LNCaP clone FGC (cell line): ENCODE data around the gene KCNQ1.

Experiments used
- DNase-seq: peaks from one replicate; pipeline ENCODE4 v3.0.0-alpha.2; 2011; ENCODE audit warnings: low read depth
- H3K4me3 ChIP-seq: 2 replicates; pipeline ENCODE4 v1.5.1; 2011; ENCODE audit warnings: mild to moderate bottlenecking, low read depth, low read length, control low read depth
- TF ChIP-seq, protein P1 (sequence below): IDR thresholded peaks from 2 replicates; pipeline ENCODE4 v1.5.1; 2012; ENCODE audit warnings: mild to moderate bottlenecking; ENCODE audit not compliant: control insufficient read depth, insufficient read depth; ENCODE audit errors: extremely low read depth

The KCNQ1 gene

GRCh38 chr11:2732940-2733628 is 288.3 kb downstream of the KCNQ1 start:
- H3K4me3 ChIP-seq = no peak overlapping the region

GRCh38 chr11:2734181-2735052 is 289.6 kb downstream of the KCNQ1 start:
- no peak for DNase-seq
- TF ChIP-seq, protein P1, sequence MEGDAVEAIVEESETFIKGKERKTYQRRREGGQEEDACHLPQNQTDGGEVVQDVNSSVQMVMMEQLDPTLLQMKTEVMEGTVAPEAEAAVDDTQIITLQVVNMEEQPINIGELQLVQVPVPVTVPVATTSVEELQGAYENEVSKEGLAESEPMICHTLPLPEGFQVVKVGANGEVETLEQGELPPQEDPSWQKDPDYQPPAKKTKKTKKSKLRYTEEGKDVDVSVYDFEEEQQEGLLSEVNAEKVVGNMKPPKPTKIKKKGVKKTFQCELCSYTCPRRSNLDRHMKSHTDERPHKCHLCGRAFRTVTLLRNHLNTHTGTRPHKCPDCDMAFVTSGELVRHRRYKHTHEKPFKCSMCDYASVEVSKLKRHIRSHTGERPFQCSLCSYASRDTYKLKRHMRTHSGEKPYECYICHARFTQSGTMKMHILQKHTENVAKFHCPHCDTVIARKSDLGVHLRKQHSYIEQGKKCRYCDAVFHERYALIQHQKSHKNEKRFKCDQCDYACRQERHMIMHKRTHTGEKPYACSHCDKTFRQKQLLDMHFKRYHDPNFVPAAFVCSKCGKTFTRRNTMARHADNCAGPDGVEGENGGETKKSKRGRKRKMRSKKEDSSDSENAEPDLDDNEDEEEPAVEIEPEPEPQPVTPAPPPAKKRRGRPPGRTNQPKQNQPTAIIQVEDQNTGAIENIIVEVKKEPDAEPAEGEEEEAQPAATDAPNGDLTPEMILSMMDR = no peak
- no peak overlapping the region for H3K4me3 ChIP-seq

More at GRCh38 chr11:2732940-2733628, 288.3 kb downstream of the KCNQ1 start:
- TF ChIP-seq, protein P1 = no peak
- no peak for DNase-seq

DNA sequence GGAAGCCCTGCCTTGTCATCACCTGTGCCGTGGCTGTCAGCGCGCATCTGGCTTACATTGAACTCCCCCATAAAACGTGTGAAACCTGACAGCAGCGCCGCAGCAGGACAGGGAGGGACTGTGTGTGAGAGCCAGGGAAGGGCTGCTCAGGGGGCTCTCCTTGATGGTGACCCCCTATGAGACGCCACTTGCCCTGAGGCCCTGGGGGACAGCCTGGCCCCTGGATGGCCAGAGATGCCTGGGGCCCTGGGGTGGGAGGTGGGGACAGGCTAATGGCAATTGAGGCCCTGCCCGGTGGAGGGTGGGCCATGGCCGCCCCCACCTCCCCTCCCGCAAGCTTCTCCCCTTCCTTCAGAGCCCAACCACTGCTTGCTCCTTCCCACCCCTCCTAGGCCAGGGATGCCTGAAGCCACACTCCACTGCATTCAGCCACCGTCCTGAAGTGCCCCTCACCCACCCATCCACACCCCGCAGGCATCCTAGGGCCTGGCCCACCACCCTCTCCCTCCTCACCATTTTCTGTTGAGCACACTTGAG is 290.3 kb downstream of the KCNQ1 start:
- TF ChIP-seq, protein P1 = no peak
- no peak for DNase-seq

GRCh38 chr11:2736577-2737225 is 291.9 kb downstream of the KCNQ1 start:
- TF ChIP-seq, protein P1 = no peak
- no peak for DNase-seq
- H3K4me3 ChIP-seq = no peak overlapping the region

More for the DNA sequence above, 290.3 kb downstream of the KCNQ1 start:
- H3K4me3 ChIP-seq = no peak overlapping the region

DNA sequence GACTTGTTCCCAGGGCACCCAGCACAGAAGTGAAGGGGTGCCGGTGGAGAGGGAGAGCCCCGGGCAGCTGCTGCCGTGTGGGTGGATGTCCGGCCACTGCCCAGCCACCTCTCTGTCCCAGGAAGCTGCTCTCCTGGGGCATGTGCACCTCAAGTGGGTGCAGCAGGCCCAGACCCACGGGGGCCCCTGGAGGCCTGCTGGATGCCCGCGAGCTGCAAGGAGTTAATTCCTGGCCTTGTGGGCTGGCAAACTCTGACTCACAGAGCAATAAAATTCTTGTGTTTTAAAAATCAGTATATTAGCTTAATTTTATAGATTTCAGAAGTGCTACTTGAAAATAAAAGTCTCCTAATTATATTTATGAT is 292.4 kb downstream of the KCNQ1 start:
- TF ChIP-seq, protein P1 = no peak
- no peak for DNase-seq
- H3K4me3 ChIP-seq = no peak overlapping the region

DNA sequence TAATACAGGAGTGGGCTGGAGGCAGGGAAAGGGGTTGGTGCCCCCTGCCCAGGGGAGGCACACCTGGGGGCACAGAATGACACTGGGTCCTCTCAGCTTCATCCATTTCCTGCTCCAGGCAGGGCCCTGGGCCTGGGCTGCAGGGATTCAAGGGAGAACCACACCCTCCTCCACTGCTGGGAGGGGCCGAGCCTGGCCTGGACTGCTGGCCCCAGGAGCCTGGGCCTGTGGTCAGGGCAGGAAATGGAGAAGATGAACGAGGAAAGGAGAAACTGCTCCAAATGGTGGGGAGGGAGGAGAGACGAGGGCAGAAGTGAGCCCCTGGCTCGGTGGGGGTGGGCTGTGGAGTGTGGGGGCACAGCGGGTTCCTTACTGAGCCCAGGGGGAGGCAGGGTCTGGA is 293.1 kb downstream of the KCNQ1 start:
- no peak overlapping the region for H3K4me3 ChIP-seq
- DNase-seq = no peak
- TF ChIP-seq, protein P1 = no peak
